A549 (cell line): ENCODE measurements around the gene NCSTN.

Experiments used
- CBX2 ChIP-seq: fragments of 200-600 bp; sonication (generic); IDR thresholded peaks from 2 replicates; pipeline ENCODE4 v1.6.1; 2016; ENCODE audit warnings: low read depth, mild to moderate bottlenecking, borderline replicate concordance
- EHF ChIP-seq: fragments of 250-450 bp; sonication (Bioruptor Pico); IDR thresholded peaks from 2 replicates; pipeline ENCODE4 v1.5.0; 2020; ENCODE audit warnings: mild to moderate bottlenecking
- TF ChIP-seq, protein P1 (sequence below): IDR thresholded peaks from 2 replicates; pipeline ENCODE4 v1.6.1; 2012
- TF ChIP-seq, protein P2 (sequence below): fragments of >200 bp; sonication (Bioruptor Twin); formaldehyde crosslinking; IDR thresholded peaks from 3 replicates; pipeline ENCODE4 v1.5.1; 2016
- TF ChIP-seq, protein P3 (sequence below): IDR thresholded peaks from 2 replicates; pipeline ENCODE4 v1.6.1; 2012

DNA sequence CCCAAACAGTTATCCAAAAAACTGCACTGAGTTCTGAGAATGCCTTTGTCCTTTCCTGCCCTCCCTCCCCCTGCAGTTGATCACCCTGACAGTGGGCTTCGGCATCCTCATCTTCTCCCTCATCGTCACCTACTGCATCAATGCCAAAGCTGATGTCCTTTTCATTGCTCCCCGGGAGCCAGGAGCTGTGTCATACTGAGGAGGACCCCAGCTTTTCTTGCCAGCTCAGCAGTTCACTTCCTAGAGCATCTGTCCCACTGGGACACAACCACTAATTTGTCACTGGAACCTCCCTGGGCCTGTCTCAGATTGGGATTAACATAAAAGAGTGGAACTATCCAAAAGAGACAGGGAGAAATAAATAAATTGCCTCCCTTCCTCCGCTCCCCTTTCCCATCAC, 14.9 kb downstream of the NCSTN start:
- TF ChIP-seq CBX2 (no peak), EHF (CRISPR knock-in tag) (no peak)
- TF ChIP-seq, protein P1, sequence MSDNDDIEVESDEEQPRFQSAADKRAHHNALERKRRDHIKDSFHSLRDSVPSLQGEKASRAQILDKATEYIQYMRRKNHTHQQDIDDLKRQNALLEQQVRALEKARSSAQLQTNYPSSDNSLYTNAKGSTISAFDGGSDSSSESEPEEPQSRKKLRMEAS = no peak
- TF ChIP-seq, protein P2, sequence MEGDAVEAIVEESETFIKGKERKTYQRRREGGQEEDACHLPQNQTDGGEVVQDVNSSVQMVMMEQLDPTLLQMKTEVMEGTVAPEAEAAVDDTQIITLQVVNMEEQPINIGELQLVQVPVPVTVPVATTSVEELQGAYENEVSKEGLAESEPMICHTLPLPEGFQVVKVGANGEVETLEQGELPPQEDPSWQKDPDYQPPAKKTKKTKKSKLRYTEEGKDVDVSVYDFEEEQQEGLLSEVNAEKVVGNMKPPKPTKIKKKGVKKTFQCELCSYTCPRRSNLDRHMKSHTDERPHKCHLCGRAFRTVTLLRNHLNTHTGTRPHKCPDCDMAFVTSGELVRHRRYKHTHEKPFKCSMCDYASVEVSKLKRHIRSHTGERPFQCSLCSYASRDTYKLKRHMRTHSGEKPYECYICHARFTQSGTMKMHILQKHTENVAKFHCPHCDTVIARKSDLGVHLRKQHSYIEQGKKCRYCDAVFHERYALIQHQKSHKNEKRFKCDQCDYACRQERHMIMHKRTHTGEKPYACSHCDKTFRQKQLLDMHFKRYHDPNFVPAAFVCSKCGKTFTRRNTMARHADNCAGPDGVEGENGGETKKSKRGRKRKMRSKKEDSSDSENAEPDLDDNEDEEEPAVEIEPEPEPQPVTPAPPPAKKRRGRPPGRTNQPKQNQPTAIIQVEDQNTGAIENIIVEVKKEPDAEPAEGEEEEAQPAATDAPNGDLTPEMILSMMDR = no peak
- TF ChIP-seq, protein P3, sequence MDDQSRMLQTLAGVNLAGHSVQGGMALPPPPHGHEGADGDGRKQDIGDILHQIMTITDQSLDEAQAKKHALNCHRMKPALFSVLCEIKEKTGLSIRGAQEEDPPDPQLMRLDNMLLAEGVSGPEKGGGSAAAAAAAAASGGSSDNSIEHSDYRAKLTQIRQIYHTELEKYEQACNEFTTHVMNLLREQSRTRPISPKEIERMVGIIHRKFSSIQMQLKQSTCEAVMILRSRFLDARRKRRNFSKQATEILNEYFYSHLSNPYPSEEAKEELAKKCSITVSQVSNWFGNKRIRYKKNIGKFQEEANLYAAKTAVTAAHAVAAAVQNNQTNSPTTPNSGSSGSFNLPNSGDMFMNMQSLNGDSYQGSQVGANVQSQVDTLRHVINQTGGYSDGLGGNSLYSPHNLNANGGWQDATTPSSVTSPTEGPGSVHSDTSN = no peak
